BLaER1 (cell line): ENCODE data around the gene TDRD7.

ENCODE experiments used
- H3K27ac ChIP-seq: shearing (Covaris generic); formaldehyde crosslinking; 2 replicates; pipeline ENCODE4 v1.8.1; 2022
- H3K27me3 ChIP-seq: shearing (Covaris generic); formaldehyde crosslinking; 2 replicates; pipeline ENCODE4 v1.8.1; 2022
- H3K36me3 ChIP-seq: shearing (Covaris generic); formaldehyde crosslinking; 2 replicates; pipeline ENCODE4 v1.8.1; 2022
- H3K4me1 ChIP-seq: shearing (Covaris generic); formaldehyde crosslinking; 2 replicates; pipeline ENCODE4 v1.8.1; 2022
- H3K4me2 ChIP-seq: shearing (Covaris generic); formaldehyde crosslinking; 2 replicates; pipeline ENCODE4 v1.8.1; 2022
- H3K4me3 ChIP-seq: shearing (Covaris generic); formaldehyde crosslinking; 2 replicates; pipeline ENCODE4 v1.8.1; 2022
- H3K9ac ChIP-seq: shearing (Covaris generic); formaldehyde crosslinking; 2 replicates; pipeline ENCODE4 v1.8.1; 2022
- H3K9me3 ChIP-seq: shearing (Covaris generic); formaldehyde crosslinking; 2 replicates; pipeline ENCODE4 v1.8.1; 2022
- H4K20me1 ChIP-seq: shearing (Covaris generic); formaldehyde crosslinking; 2 replicates; pipeline ENCODE4 v1.8.1; 2022
- Cebpa-rat ChIP-seq: shearing (Covaris generic); IDR thresholded peaks from 2 replicates; pipeline ENCODE4 v1.8.1; 2022

The TDRD7 gene

GRCh38 chr9:97398999-97399758, 12.7 kb upstream of the TDRD7 start:
- no peaks in the 10 kb centered on the region for H4K20me1 ChIP-seq
- no peak overlapping the region for H3K9ac ChIP-seq
- H3K4me2 ChIP-seq = no peak overlapping the region
- no peak overlapping the region for H3K27ac ChIP-seq
- H3K27me3 ChIP-seq = no peaks in the 10 kb centered on the region
- H3K9me3 ChIP-seq = peaks cover 12% of the 10 kb centered on the region
- no peak overlapping the region for H3K4me3 ChIP-seq
- H3K4me1 ChIP-seq = no peaks in the 10 kb centered on the region
- no peak for TF ChIP-seq Cebpa-rat
- no peaks in the 10 kb centered on the region for H3K36me3 ChIP-seq

GRCh38 chr9:97403746-97404316, 8.1 kb upstream of the TDRD7 start:
- Histone ChIP-seq H3K4me1 (no peaks in the 10 kb centered on the region), H3K9me3 (peaks cover 21% of the 10 kb centered on the region), H3K27me3 (no peaks in the 10 kb centered on the region), H3K27ac (no peak overlapping the region), H3K9ac (no peak overlapping the region), H4K20me1 (no peaks in the 10 kb centered on the region), H3K4me3 (no peak overlapping the region), H3K36me3 (no peaks in the 10 kb centered on the region), H3K4me2 (no peak overlapping the region)
- no peak for TF ChIP-seq Cebpa-rat

GRCh38 chr9:97405551-97405950, 6.3 kb upstream of the TDRD7 start:
- TF ChIP-seq Cebpa-rat = no peak
- Histone ChIP-seq H3K27ac (no peak overlapping the region), H3K9me3 (peaks cover 21% of the 10 kb centered on the region), H3K27me3 (no peaks in the 10 kb centered on the region), H3K36me3 (no peaks in the 10 kb centered on the region), H4K20me1 (no peaks in the 10 kb centered on the region), H3K9ac (no peak overlapping the region), H3K4me3 (no peak overlapping the region), H3K4me2 (no peak overlapping the region), H3K4me1 (no peaks in the 10 kb centered on the region)

- peaks cover 21% of the 10 kb centered on the region for H3K9me3 ChIP-seq
- no peak overlapping the region for H3K27ac ChIP-seq
- no peaks in the 10 kb centered on the region for H4K20me1 ChIP-seq
- no peaks in the 10 kb centered on the region for H3K27me3 ChIP-seq
- TF ChIP-seq Cebpa-rat = no peak
- H3K4me2 ChIP-seq = no peak overlapping the region
- H3K36me3 ChIP-seq = no peaks in the 10 kb centered on the region
- peaks cover 4% of the 10 kb centered on the region; the same call in 1 of the 2 replicates for H3K4me1 ChIP-seq
- H3K4me3 ChIP-seq = no peak overlapping the region
- H3K9ac ChIP-seq = no peak overlapping the region
Measured at GRCh38 chr9:97406620-97407177, 5.2 kb upstream of the TDRD7 start.

- Histone ChIP-seq H3K4me3 (no peak overlapping the region), H3K4me2 (no peak overlapping the region), H3K36me3 (no peaks in the 10 kb centered on the region), H4K20me1 (peaks cover 9% of the 10 kb centered on the region), H3K4me1 (peaks cover 15% of the 10 kb centered on the region), H3K9me3 (peaks cover 13% of the 10 kb centered on the region), H3K9ac (no peak overlapping the region), H3K27me3 (no peaks in the 10 kb centered on the region), H3K27ac (no peak overlapping the region)
- TF ChIP-seq Cebpa-rat = no peak
Measured at GRCh38 chr9:97408562-97408961, 3.3 kb upstream of the TDRD7 start.

- no peak overlapping the region for H3K27ac ChIP-seq
- H3K4me2 ChIP-seq = peak overlapping the region; percentile 64
- peaks cover 8% of the 10 kb centered on the region; the same call in 1 of the 2 replicates for H3K9me3 ChIP-seq
- peaks cover 18% of the 10 kb centered on the region for H3K4me1 ChIP-seq
- H3K27me3 ChIP-seq = no peaks in the 10 kb centered on the region
- TF ChIP-seq Cebpa-rat = no peak
- H4K20me1 ChIP-seq = peaks cover 35% of the 10 kb centered on the region
- peak overlapping the region; percentile 98 for H3K4me3 ChIP-seq
- peak overlapping the region; percentile 86; the same call in 1 of the 2 replicates for H3K9ac ChIP-seq
- no peaks in the 10 kb centered on the region for H3K36me3 ChIP-seq
Measured at GRCh38 chr9:97411440-97411788, 482 bp upstream of the TDRD7 start.

GRCh38 chr9:97412626-97413385, 910 bp downstream of the TDRD7 start:
- H3K27ac ChIP-seq = peak overlapping the region; percentile 82
- TF ChIP-seq Cebpa-rat = no peak
- H3K4me2 ChIP-seq = peak overlapping the region; percentile 93
- no peaks in the 10 kb centered on the region for H3K27me3 ChIP-seq
- peak overlapping the region; percentile 86 for H3K9ac ChIP-seq
- H3K4me3 ChIP-seq = peak overlapping the region; percentile 98
- no peaks in the 10 kb centered on the region for H3K36me3 ChIP-seq
- peaks cover 8% of the 10 kb centered on the region; the same call in 1 of the 2 replicates for H3K9me3 ChIP-seq
- H4K20me1 ChIP-seq = peaks cover 46% of the 10 kb centered on the region
- peaks cover 18% of the 10 kb centered on the region for H3K4me1 ChIP-seq

- Histone ChIP-seq H3K4me1 (peaks cover 18% of the 10 kb centered on the region), H3K4me2 (peak overlapping the region; percentile 93), H3K27me3 (no peaks in the 10 kb centered on the region), H3K4me3 (peak overlapping the region; percentile 98; the same call in 1 of the 2 replicates), H3K9ac (peak overlapping the region; percentile 86; the same call in 1 of the 2 replicates), H3K9me3 (peaks cover 3% of the 10 kb centered on the region; the same call in 1 of the 2 replicates), H3K36me3 (no peaks in the 10 kb centered on the region), H4K20me1 (peaks cover 52% of the 10 kb centered on the region), H3K27ac (no peak overlapping the region)
- no peak for TF ChIP-seq Cebpa-rat
Measured at GRCh38 chr9:97413462-97413861, 1.6 kb downstream of the TDRD7 start.

GRCh38 chr9:97415146-97415545, 3.2 kb downstream of the TDRD7 start:
- H3K4me3 ChIP-seq = no peak overlapping the region
- H3K9me3 ChIP-seq = no peaks in the 10 kb centered on the region
- no peaks in the 10 kb centered on the region for H3K36me3 ChIP-seq
- no peak overlapping the region for H3K4me2 ChIP-seq
- H3K27me3 ChIP-seq = no peaks in the 10 kb centered on the region
- no peak overlapping the region for H3K27ac ChIP-seq
- H3K4me1 ChIP-seq = peaks cover 18% of the 10 kb centered on the region
- peaks cover 57% of the 10 kb centered on the region for H4K20me1 ChIP-seq
- TF ChIP-seq Cebpa-rat = no peak
- no peak overlapping the region for H3K9ac ChIP-seq
